A549 (cell line): Measurements from ENCODE around the gene ACTR5.
A peak's percentile ranks its signal among the peaks of the same experiment; 100 is the strongest.

Experiments used
- EP300 ChIP-seq, 2 experiments: fragments of >200 bp; sonication (Bioruptor Twin); formaldehyde crosslinking; IDR thresholded peaks; 2 replicates in 1 of 2; 3 replicates in 1 of 2; pipeline ENCODE4 v1.6.1; 2016 to 2017
- ESRRA ChIP-seq: fragments of 150-350 bp; IDR thresholded peaks from 2 replicates; pipeline ENCODE4 v1.6.1; 2014; ENCODE audit warnings: mild to moderate bottlenecking, low read length, borderline replicate concordance
- GATA3 ChIP-seq: IDR thresholded peaks from 2 replicates; pipeline ENCODE4 v1.6.1; 2012; ENCODE audit warnings: borderline replicate concordance
- HDAC2 ChIP-seq: fragments of 200-600 bp; sonication (generic); IDR thresholded peaks from 2 replicates; pipeline ENCODE4 v1.6.1; 2016
- PHF8 ChIP-seq: fragments of 200-600 bp; sonication (generic); IDR thresholded peaks from 2 replicates; pipeline ENCODE4 v1.6.1; 2016; ENCODE audit warnings: low read depth, mild to moderate bottlenecking, antibody characterized with exemption, moderate library complexity, borderline replicate concordance
- POLR2A ChIP-seq: IDR thresholded peaks from 2 replicates; pipeline ENCODE4 v1.6.1; 2012; ENCODE audit warnings: mild to moderate bottlenecking, low read length
- TP53 ChIP-seq: fragments of 250-450 bp; sonication (Bioruptor Pico); IDR thresholded peaks from 2 replicates; pipeline ENCODE4 v1.5.0; 2021; ENCODE audit warnings: mild to moderate bottlenecking, moderate library complexity
- TF ChIP-seq, protein P1 (sequence below): fragments of >200 bp; sonication (Bioruptor Twin); formaldehyde crosslinking; IDR thresholded peaks from 3 replicates; pipeline ENCODE4 v1.5.1; 2016

DNA sequence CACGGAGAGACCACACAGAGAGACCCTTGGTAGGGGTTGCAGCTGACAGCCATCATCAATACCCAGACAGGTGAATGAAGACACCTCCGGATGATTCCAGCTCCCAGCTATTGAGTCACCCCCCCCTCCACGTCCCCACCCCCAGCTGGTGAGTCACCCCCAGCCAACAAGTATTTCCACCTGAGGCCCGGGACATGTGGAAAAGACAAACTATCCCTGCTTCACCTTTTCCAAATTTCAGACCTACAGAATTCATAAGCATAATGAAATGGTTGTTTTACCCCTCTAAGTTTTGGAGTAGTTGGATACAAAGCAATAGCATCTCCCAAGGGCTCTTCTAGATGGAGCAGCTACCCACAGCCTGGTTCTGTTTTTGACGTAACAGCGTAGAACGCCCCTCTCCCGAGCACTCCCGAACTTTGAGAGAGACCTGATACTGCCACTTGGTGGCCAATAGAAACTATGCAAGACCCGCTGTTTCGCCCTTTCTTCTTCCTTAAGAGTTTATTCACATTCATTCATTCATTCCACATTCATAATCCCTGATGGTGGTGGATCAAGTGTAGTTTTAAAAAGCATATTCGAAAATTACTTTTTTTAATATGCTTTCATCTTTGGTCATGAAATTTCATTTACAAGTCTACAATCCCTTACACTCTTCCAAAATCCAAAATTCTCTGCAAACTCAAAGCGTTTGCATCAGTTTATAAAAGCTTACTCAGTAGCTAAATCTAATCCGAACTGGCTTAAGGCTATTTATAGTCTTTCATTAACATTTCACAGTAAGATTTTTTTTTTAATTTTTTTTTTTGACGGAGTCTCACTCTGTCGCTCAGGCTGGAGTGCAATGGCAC lies 42.2 kb downstream of the ACTR5 start:
- no peak for TF ChIP-seq TP53 (CRISPR knock-in tag)
- TF ChIP-seq HDAC2 = no peak
- TF ChIP-seq POLR2A = no peak
- TF ChIP-seq ESRRA = no peak
- TF ChIP-seq EP300 (IDR thresholded peaks at IDR 0.05) = no peak
- no peak for TF ChIP-seq PHF8
- TF ChIP-seq, protein P1, sequence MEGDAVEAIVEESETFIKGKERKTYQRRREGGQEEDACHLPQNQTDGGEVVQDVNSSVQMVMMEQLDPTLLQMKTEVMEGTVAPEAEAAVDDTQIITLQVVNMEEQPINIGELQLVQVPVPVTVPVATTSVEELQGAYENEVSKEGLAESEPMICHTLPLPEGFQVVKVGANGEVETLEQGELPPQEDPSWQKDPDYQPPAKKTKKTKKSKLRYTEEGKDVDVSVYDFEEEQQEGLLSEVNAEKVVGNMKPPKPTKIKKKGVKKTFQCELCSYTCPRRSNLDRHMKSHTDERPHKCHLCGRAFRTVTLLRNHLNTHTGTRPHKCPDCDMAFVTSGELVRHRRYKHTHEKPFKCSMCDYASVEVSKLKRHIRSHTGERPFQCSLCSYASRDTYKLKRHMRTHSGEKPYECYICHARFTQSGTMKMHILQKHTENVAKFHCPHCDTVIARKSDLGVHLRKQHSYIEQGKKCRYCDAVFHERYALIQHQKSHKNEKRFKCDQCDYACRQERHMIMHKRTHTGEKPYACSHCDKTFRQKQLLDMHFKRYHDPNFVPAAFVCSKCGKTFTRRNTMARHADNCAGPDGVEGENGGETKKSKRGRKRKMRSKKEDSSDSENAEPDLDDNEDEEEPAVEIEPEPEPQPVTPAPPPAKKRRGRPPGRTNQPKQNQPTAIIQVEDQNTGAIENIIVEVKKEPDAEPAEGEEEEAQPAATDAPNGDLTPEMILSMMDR = peak; percentile 81
- TF ChIP-seq GATA3 = no peak
